IMR-90 (cell line): ENCODE measurements around the gene SIDT1. TPM values are rescaled to one million over a fixed set of nuclear protein-coding genes. Genes with fewer than 3 reads are reported as not detected.

Experiments
- ATAC-seq: fragments of 200-7000 bp; cut with Tn5 transposase; 2 replicates; pipeline ENCODE4 v1.9.1; 2020; ENCODE audit warnings: low read depth, mild to moderate bottlenecking, moderate library complexity
- BruUV-seq: library from RNA; stranded (reverse); fragments of 400-500 nt; replicated peaks from 2 replicates; lab custom pipeline; 2021; lab: Mats Ljungman, UMichigan
- CTCF ChIA-PET: fragments of 300-600 bp; formaldehyde crosslinking; extraction: SDS; loops from one replicate; lab custom pipeline; 2021; ENCODE audit warnings: antibody characterized with exemption; lab: Yijun Ruan, JAX
- POLR2A ChIA-PET: fragments of 300-600 bp; sonication (Branson Sonifier 250); formaldehyde crosslinking; loops from one replicate; lab custom pipeline; 2022; ENCODE audit warnings: antibody characterized with exemption; ENCODE audit not compliant: unreplicated experiment; lab: Charles Lee
- DNase-seq: peaks from one replicate; pipeline ENCODE4 v3.0.0; 2013
- H2AFZ ChIP-seq: replicated peaks from 2 replicates; pipeline ENCODE3; 2013; ENCODE audit warnings: low read length, mild to moderate bottlenecking; ENCODE audit not compliant: poor library complexity
- H2AK5ac ChIP-seq: 2 replicates; pipeline ENCODE4 v1.6.1; 2013; ENCODE audit warnings: low read depth, low read length, inconsistent platforms
- H2AK9ac ChIP-seq: replicated peaks from 2 replicates; pipeline ENCODE3; 2013; ENCODE audit warnings: mild to moderate bottlenecking, low read depth, low read length, moderate library complexity; ENCODE audit not compliant: poor library complexity
- H2BK120ac ChIP-seq: 2 replicates; pipeline ENCODE4 v1.6.1; 2013; ENCODE audit warnings: low read depth, low read length, inconsistent platforms
- H2BK15ac ChIP-seq: 3 replicates; pipeline ENCODE4 v1.6.1; 2013; ENCODE audit warnings: low read depth, low read length, inconsistent platforms
- H2BK20ac ChIP-seq: 2 replicates; pipeline ENCODE4 v1.6.1; 2013; ENCODE audit warnings: low read depth, mild to moderate bottlenecking, inconsistent platforms, low read length, moderate library complexity
- H2BK5ac ChIP-seq: 2 replicates; pipeline ENCODE4 v1.6.1; 2013; ENCODE audit warnings: mild to moderate bottlenecking, low read depth, low read length, inconsistent platforms; ENCODE audit not compliant: poor library complexity, severe bottlenecking
- H3K14ac ChIP-seq: replicated peaks from 2 replicates; pipeline ENCODE4 v1.6.1; 2013; ENCODE audit warnings: low read depth, low read length, inconsistent platforms
- H3K18ac ChIP-seq: 2 replicates; pipeline ENCODE4 v1.6.1; 2013; ENCODE audit warnings: low read depth, low read length, control low read depth
- H3K23ac ChIP-seq: 2 replicates; pipeline ENCODE4 v1.6.1; 2013; ENCODE audit warnings: low read depth, low read length, inconsistent platforms
- H3K27ac ChIP-seq: 2 replicates; pipeline ENCODE4 v1.5.1; 2013; ENCODE audit warnings: mild to moderate bottlenecking, control low read depth, low read length; ENCODE audit not compliant: insufficient read depth
- H3K27me3 ChIP-seq: 2 replicates; pipeline ENCODE4 v1.6.1; 2013; ENCODE audit warnings: low read length; ENCODE audit not compliant: control insufficient read depth, insufficient read depth
- H3K36me3 ChIP-seq: 2 replicates; pipeline ENCODE4 v1.6.1; 2013; ENCODE audit warnings: low read length, mixed read lengths; ENCODE audit not compliant: control insufficient read depth, insufficient read depth
- H3K4ac ChIP-seq: 2 replicates; pipeline ENCODE4 v1.6.1; 2013; ENCODE audit warnings: low read depth, low read length, inconsistent platforms
- H3K4me1 ChIP-seq: 2 replicates; pipeline ENCODE4 v1.6.1; 2013; ENCODE audit warnings: low read length, mixed read lengths; ENCODE audit not compliant: control insufficient read depth, insufficient read depth
- H3K4me2 ChIP-seq: 2 replicates; pipeline ENCODE4 v1.6.1; 2013; ENCODE audit warnings: low read depth, mild to moderate bottlenecking, control low read depth, low read length, moderate library complexity
- H3K4me3 ChIP-seq: 2 replicates; pipeline ENCODE4 v1.5.1; 2013; ENCODE audit warnings: low read depth, mild to moderate bottlenecking, control low read depth, low read length, moderate library complexity; ENCODE audit not compliant: insufficient read depth
- H3K56ac ChIP-seq: 2 replicates; pipeline ENCODE4 v1.6.1; 2013; ENCODE audit warnings: low read length, inconsistent platforms; ENCODE audit not compliant: insufficient read depth; ENCODE audit errors: extremely low read depth
- H3K79me1 ChIP-seq, 2 experiments: 2 replicates each; pipeline ENCODE4 v1.6.1; 2013; ENCODE audit warnings: low read length in 2 of 2, inconsistent platforms in 1 of 2, low read depth in 1 of 2
- H3K9ac ChIP-seq: 2 replicates; pipeline ENCODE4 v1.6.1; 2013; ENCODE audit warnings: low read depth, low read length, control low read depth
- H3K9me1 ChIP-seq: 2 replicates; pipeline ENCODE4 v1.6.1; 2013; ENCODE audit warnings: low read length, inconsistent platforms; ENCODE audit not compliant: insufficient read depth
- H3K9me3 ChIP-seq: 2 replicates; pipeline ENCODE4 v1.6.1; 2013; ENCODE audit warnings: low read length; ENCODE audit not compliant: control insufficient read depth, insufficient read depth
- H4K20me1 ChIP-seq: 2 replicates; pipeline ENCODE4 v1.6.1; 2013; ENCODE audit warnings: low read length, inconsistent platforms; ENCODE audit not compliant: insufficient read depth
- H4K5ac ChIP-seq: 2 replicates; pipeline ENCODE4 v1.6.1; 2013; ENCODE audit warnings: mild to moderate bottlenecking, low read depth, low read length, control low read depth
- H4K8ac ChIP-seq, 2 experiments: 2 replicates each; pipeline ENCODE4 v1.6.1; 2013; ENCODE audit warnings: low read depth in 2 of 2, low read length in 2 of 2, control low read depth in 1 of 2, inconsistent platforms in 1 of 2
- H4K91ac ChIP-seq: 2 replicates; pipeline ENCODE4 v1.6.1; 2013; ENCODE audit warnings: low read depth, low read length, inconsistent platforms; ENCODE audit not compliant: insufficient read depth
- BHLHE40 ChIP-seq: fragments of 150-350 bp; IDR thresholded peaks from 2 replicates; pipeline ENCODE4 v1.6.1; 2016; ENCODE audit warnings: mild to moderate bottlenecking, low read depth, low read length
- CEBPB ChIP-seq: IDR thresholded peaks from 2 replicates; pipeline ENCODE4 v1.6.1; 2012; ENCODE audit warnings: low read depth, low read length, improper control_type of control experiment
- CHD1 ChIP-seq: IDR thresholded peaks from 2 replicates; pipeline ENCODE4 v1.6.1; 2012; ENCODE audit warnings: low read depth, low read length, improper control_type of control experiment
- FOS ChIP-seq: fragments of 150-350 bp; IDR thresholded peaks from 2 replicates; pipeline ENCODE4 v1.6.1; 2016; ENCODE audit warnings: low read depth, low read length
- MAFK ChIP-seq: IDR thresholded peaks from 2 replicates; pipeline ENCODE4 v1.6.1; 2012; ENCODE audit warnings: low read depth, low read length, improper control_type of control experiment
- MXI1 ChIP-seq: IDR thresholded peaks from 2 replicates; pipeline ENCODE4 v1.6.1; 2012; ENCODE audit warnings: low read depth, mild to moderate bottlenecking, low read length, moderate library complexity, borderline replicate concordance
- NFE2L2 ChIP-seq: fragments of 150-350 bp; IDR thresholded peaks from 2 replicates; pipeline ENCODE4 v1.6.1; 2016; ENCODE audit warnings: low read depth, mild to moderate bottlenecking, low read length
- RCOR1 ChIP-seq: IDR thresholded peaks from 2 replicates; pipeline ENCODE4 v1.6.1; 2012; ENCODE audit warnings: mild to moderate bottlenecking, low read length, improper control_type of control experiment; ENCODE audit not compliant: insufficient replicate concordance
- SMC3 ChIP-seq: fragments of 150-350 bp; IDR thresholded peaks from 2 replicates; pipeline ENCODE4 v1.6.1; 2016; ENCODE audit warnings: low read depth, mild to moderate bottlenecking, antibody characterized with exemption, low read length, moderate library complexity
- WGBS, 2 experiments: methylation state at CpG; one replicate each; pipeline versions ENCODE4 v1.1.5 to v1.1.7; 2013; ENCODE audit warnings: missing lambda C conversion rate in 2 of 2; ENCODE audit not compliant: insufficient read length in 1 of 2; ENCODE audit errors: extremely low coverage in 2 of 2; 5-methylcytosine and 5-hydroxymethylcytosine counted together
- dilution Hi-C: fragments of 300-500 bp; cut with HindIII; formaldehyde crosslinking; loops from one replicate; pipeline ENCODE4 v1.14.3; 2018; ENCODE audit warnings: low sequenced_read_pairs; ENCODE audit not compliant: unreplicated experiment
- in situ Hi-C: fragments of 300-500 bp; cut with MboI; formaldehyde crosslinking; loops from 3 replicates; pipeline ENCODE4 v1.14.3; 2019; ENCODE audit warnings: low sequenced_read_pairs, inconsistent platforms, mixed read lengths
- intact Hi-C: fragments of 100-400 bp; cut with micrococcal nuclease; formaldehyde crosslinking; loops from 2 replicates; pipeline ENCODE4 v1.10.0; 2022
- polyA plus RNA-seq, 3 experiments: library from polyadenylated mRNA; depleted of rRNA; stranded (reverse); fragments of >200 nt; gene quantifications; 2 replicates each; pipeline ENCODE4 v1.2.3, GENCODE V29; 2012; ENCODE audit warnings: low replicate concordance in 1 of 3
- total RNA-seq: library from RNA; depleted of rRNA; stranded (reverse); fragments of >200 nt; gene quantifications from 2 replicates; pipeline ENCODE4 v1.2.3, GENCODE V29; 2012
- TF ChIP-seq, protein P1 (sequence below): conservative IDR thresholded peaks from 2 replicates; pipeline ENCODE4 v1.5.1; 2012; ENCODE audit warnings: mild to moderate bottlenecking, low read depth, low read length, improper control_type of control experiment
- TF ChIP-seq, protein P2 (sequence below): fragments of 150-350 bp; IDR thresholded peaks from 2 replicates; pipeline ENCODE4 v1.6.1; 2017; ENCODE audit warnings: mild to moderate bottlenecking, antibody characterized with exemption, low read length, low read depth
- TF ChIP-seq, protein P3 (sequence below): fragments of 150-350 bp; IDR thresholded peaks from 2 replicates; pipeline ENCODE4 v1.6.1; 2016; ENCODE audit warnings: low read depth, mild to moderate bottlenecking, low read length, moderate library complexity, borderline replicate concordance

Gene SIDT1
- total and polyA plus RNA-seq, 2 of the 4 experiments (the other 2 are of a cell fraction) = not detected

DNA sequence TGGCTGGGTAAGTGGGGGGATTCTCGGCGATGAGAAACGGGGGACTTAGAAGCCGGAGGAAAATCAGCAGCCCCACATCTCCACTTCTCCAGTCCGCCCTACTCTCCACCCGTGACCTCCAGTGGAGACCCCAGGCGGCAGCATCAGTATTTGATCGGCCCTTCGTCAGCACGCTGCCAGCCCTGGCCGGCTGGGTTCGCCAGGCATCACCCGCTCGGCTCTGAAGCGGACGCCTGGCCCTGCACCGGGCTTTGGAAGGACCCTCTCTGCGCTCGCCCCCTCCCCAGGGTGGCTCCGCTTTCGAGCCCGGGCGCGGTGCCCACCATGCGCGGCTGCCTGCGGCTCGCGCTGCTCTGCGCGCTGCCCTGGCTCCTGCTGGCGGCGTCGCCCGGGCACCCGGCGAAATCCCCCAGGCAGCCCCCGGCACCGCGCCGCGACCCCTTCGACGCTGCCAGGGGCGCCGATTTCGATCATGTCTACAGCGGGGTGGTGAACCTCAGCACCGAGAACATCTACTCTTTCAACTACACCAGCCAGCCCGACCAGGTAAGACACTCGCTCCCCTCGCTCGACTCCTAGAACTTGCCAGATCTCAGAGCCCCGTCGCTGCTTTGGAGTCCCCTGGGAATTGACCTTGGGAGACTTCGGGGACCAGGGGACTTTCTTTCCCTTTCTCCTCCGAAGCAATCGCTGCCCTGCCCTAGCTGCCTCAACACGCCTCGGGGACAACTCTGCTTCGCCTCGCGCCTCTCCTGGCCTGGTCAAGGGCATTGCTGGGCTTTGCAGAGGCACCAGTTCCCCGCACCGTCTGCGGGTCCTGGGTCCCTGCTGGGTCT is 561 bp downstream of the SIDT1 start:
- Histone ChIP-seq H3K23ac (peak overlapping the region; percentile 80), H3K79me1 (no peaks in the 10 kb centered on the region), H3K27ac (no peak overlapping the region), H3K4me2 (peak overlapping the region; percentile 77), H2AK9ac (peak overlapping the region; percentile 55), H2BK120ac (no peak overlapping the region), H4K5ac (no peak overlapping the region), H3K18ac (no peak overlapping the region), H2BK20ac (no peak overlapping the region), H3K36me3 (no peaks in the 10 kb centered on the region), H2AFZ (peak overlapping the region; percentile 75), H3K9me3 (peaks cover 3% of the 10 kb centered on the region; the same call in 1 of the 2 replicates), H3K4me3 (peak overlapping the region; percentile 20), H4K8ac (no peak overlapping the region), H3K56ac (no peak overlapping the region), H2BK15ac (no peak overlapping the region), H3K9me1 (no peaks in the 10 kb centered on the region), H2BK5ac (no peak overlapping the region), H4K20me1 (no peaks in the 10 kb centered on the region), H3K4ac (no peak overlapping the region), H2AK5ac (no peak overlapping the region), H4K91ac (no peak overlapping the region), H3K14ac (no peak overlapping the region), H3K9ac (no peak overlapping the region), H3K4me1 (no peaks in the 10 kb centered on the region), H3K27me3 (peaks cover 61% of the 10 kb centered on the region)
- DNase-seq (no peak), ATAC-seq (peak; percentile 74)
- in situ Hi-C loops (no loop called here), intact Hi-C loops (no loop called here), dilution Hi-C loops (no loop called here)
- 0% methylated on average over 16 of the region's 66 CpGs; no CpG with 5 or more reads in 1 of the 2 experiments for WGBS, 2 experiments
- ChIA-PET POLR2A (no interaction called here), CTCF (no interaction called here)
- TF ChIP-seq, protein P1, sequence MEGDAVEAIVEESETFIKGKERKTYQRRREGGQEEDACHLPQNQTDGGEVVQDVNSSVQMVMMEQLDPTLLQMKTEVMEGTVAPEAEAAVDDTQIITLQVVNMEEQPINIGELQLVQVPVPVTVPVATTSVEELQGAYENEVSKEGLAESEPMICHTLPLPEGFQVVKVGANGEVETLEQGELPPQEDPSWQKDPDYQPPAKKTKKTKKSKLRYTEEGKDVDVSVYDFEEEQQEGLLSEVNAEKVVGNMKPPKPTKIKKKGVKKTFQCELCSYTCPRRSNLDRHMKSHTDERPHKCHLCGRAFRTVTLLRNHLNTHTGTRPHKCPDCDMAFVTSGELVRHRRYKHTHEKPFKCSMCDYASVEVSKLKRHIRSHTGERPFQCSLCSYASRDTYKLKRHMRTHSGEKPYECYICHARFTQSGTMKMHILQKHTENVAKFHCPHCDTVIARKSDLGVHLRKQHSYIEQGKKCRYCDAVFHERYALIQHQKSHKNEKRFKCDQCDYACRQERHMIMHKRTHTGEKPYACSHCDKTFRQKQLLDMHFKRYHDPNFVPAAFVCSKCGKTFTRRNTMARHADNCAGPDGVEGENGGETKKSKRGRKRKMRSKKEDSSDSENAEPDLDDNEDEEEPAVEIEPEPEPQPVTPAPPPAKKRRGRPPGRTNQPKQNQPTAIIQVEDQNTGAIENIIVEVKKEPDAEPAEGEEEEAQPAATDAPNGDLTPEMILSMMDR = no peak
- no peak for TF ChIP-seq CHD1
- TF ChIP-seq, protein P2, sequence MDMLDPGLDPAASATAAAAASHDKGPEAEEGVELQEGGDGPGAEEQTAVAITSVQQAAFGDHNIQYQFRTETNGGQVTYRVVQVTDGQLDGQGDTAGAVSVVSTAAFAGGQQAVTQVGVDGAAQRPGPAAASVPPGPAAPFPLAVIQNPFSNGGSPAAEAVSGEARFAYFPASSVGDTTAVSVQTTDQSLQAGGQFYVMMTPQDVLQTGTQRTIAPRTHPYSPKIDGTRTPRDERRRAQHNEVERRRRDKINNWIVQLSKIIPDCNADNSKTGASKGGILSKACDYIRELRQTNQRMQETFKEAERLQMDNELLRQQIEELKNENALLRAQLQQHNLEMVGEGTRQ = no peak
- no peak for TF ChIP-seq CEBPB
- no peak for TF ChIP-seq NFE2L2
- no peak for TF ChIP-seq BHLHE40
- TF ChIP-seq, protein P3, sequence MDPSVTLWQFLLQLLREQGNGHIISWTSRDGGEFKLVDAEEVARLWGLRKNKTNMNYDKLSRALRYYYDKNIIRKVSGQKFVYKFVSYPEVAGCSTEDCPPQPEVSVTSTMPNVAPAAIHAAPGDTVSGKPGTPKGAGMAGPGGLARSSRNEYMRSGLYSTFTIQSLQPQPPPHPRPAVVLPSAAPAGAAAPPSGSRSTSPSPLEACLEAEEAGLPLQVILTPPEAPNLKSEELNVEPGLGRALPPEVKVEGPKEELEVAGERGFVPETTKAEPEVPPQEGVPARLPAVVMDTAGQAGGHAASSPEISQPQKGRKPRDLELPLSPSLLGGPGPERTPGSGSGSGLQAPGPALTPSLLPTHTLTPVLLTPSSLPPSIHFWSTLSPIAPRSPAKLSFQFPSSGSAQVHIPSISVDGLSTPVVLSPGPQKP = no peak
- TF ChIP-seq MXI1 = no peak
- no peak for TF ChIP-seq SMC3
- no peak for TF ChIP-seq FOS
- no peak for TF ChIP-seq MAFK
- no peak for TF ChIP-seq RCOR1
- BruUV-seq = no TSS peak
